ENCODE data around the gene RPL7A.

DNA sequence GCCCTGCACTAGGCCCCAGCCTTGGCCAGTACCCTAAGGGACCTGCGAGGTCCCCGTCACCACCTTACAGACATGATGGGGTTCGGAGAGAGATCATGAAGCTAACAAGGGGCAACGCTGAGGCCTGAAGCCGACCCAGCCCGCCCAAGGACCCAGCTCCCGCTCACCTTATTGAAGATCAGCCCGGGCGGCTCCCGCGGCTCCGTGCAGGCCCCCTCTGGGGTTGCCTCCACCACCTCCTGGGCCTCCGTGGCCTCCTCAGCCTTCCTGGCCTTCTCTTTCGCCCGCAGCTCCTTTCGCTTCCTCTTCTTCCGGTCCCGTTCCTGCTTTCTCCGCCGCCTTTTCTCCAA lies 15.7 kb upstream of the RPL7A start:
- no peak for TF ChIP-seq EZH2phosphoT487 (IDR thresholded peaks at IDR 0.05; ENCODE audit: borderline replicate concordance, low read length)
- TF ChIP-seq, protein P1, sequence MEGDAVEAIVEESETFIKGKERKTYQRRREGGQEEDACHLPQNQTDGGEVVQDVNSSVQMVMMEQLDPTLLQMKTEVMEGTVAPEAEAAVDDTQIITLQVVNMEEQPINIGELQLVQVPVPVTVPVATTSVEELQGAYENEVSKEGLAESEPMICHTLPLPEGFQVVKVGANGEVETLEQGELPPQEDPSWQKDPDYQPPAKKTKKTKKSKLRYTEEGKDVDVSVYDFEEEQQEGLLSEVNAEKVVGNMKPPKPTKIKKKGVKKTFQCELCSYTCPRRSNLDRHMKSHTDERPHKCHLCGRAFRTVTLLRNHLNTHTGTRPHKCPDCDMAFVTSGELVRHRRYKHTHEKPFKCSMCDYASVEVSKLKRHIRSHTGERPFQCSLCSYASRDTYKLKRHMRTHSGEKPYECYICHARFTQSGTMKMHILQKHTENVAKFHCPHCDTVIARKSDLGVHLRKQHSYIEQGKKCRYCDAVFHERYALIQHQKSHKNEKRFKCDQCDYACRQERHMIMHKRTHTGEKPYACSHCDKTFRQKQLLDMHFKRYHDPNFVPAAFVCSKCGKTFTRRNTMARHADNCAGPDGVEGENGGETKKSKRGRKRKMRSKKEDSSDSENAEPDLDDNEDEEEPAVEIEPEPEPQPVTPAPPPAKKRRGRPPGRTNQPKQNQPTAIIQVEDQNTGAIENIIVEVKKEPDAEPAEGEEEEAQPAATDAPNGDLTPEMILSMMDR (IDR thresholded peaks at IDR 0.05; ENCODE audit: low read depth, low read length, poor library complexity, severe bottlenecking) = no peak

All from DOHH2 (cell line).